SU-DHL-6 (cell line): Measurements from ENCODE around the gene SLX4IP.

Experiments
- CTCF ChIP-seq: fragments of 200-600 bp; sonication (generic); IDR thresholded peaks from one replicate; pipeline ENCODE4 v1.5.1; 2017; ENCODE audit warnings: antibody characterized with exemption, mild to moderate bottlenecking, low read length, moderate library complexity; ENCODE audit not compliant: insufficient read depth, poor library complexity, severe bottlenecking
- EZH2phosphoT487 ChIP-seq: fragments of 200-600 bp; sonication (generic), shearing (Covaris generic); conservative IDR thresholded peaks from 2 replicates; pipeline ENCODE4 v1.6.1; 2018; ENCODE audit warnings: mild to moderate bottlenecking, antibody characterized with exemption, low read length, moderate library complexity, mixed read lengths

GRCh38 chr20:10398834-10399369, 36.2 kb upstream of the SLX4IP start:
- TF ChIP-seq CTCF = no peak
- no peak for TF ChIP-seq EZH2phosphoT487
